ENCODE results near the gene C7orf33.
"Not testable (repeated sequence)": the region's sequence is repeated elsewhere in the genome, so short reads cannot be mapped to it uniquely, and the experiment has no call there.

The C7orf33 gene

GRCh38 chr7:148581624-148582023, 8.9 kb upstream of the C7orf33 start:
- DNase-seq: no peak

- DNase-seq: no peak
These were observed 6.3 kb upstream of the C7orf33 start for GRCh38 chr7:148584154-148584827.

GRCh38 chr7:148585399-148585798, 5.2 kb upstream of the C7orf33 start:
- no peak for DNase-seq

- DNase-seq: no peak
These were observed 3.5 kb upstream of the C7orf33 start for GRCh38 chr7:148587076-148587475.

GRCh38 chr7:148588168-148588567, 2.4 kb upstream of the C7orf33 start:
- no peak for DNase-seq

DNA sequence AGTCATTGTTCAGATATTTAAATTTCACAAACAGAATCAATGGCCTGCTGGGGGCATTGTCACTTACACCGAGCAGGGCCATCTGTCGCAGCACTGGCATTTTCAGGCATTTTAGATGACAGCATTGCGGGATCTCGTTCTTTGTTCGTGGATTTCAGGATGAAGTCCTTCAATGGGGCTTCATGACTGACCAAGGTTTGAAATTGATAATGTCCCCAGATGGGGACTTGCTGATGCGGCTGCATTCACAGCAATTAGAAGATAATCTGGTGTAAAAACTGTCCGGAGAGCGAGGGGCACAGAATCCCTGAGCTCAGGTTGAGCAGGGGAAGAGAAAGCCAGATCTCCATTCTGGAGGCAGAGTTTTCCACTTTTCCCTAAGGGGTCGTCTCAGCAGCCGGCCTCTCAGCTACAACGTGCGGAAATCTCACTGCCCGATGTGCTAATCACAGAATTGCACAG, 1.9 kb upstream of the C7orf33 start:
- DNase-seq: no peak

GRCh38 chr7:148589640-148590039, 926 bp upstream of the C7orf33 start:
- DNase-seq: no peak

DNA sequence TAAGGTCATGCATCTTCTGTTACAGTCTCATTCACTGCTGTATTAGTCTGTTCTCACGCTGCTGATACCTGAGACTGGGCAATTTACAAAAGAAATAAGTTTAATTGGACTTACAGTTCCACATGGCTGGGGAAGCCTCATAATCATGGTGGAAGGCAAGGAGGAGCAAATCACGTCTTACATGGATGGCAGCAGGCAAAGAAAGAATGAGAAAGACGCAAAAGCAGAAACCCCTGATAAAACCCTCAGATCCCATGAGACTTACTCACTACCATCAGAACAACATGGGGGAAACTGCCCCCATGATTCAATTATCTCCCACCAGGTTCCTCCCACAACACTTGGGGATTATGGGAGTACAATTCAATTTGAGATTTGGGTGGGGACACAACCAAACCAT, 5.8 kb downstream of the C7orf33 start:
- not testable (repeated sequence) for DNase-seq

GRCh38 chr7:148598351-148598750, 7.8 kb downstream of the C7orf33 start:
- DNase-seq: no peak

GRCh38 chr7:148605350-148605749, 14.8 kb downstream of the C7orf33 start:
- DNase-seq: no peak

DNA sequence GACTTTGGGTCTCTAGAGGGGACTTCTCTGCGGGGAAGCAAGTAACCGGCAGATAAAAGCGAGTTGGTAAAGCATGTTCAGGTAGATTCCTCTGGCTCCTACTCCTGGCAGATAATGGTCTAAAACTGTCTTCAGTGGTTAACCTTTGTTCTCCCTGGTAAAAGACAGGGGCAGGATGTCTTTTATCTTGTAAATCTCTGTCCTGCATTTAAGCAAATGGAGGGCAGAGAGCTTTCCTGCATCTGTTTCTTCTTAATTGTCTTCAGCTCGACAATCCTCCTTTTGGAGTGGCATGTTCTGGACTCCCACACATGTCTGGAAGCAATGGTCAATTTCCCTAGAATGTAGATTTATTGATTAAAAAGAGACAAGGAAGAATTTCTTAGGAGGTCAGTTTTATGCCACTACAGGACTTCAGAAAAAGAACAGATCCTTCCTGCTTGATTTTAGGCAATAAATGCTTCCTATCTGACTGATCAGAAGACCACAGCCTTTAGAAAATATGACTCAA, 16.6 kb downstream of the C7orf33 start:
- DNase-seq: no peak

DNA sequence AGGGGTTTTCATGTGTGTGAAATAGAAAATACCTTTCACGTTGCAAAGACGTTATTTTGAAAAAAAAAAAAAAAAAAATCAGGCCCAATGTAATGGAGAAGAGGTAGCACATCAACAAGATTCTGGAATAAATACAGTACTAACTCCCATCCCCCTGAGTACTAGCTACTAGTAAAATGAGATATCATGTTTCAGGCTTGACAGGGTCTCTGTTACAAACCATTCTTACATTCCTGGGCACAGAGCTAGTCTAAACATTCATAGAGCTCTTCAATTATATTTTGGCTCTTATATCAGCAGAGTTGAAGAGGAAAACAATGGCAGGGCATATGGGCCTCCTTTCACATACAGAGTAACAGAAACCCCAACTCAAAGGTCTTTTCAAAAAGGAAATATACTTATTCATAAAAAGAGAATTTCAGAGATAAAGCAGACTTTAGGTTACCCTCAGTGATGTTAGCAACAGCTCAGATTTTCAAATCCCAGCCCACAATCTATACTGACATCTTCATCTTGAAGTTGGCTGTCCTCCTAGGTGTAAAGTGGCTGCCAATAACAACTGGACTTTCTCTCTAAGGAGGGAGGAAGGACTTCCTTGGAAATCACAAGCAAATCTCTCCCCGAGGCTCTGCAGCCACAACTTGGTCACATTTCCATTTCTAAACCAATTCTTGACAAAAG, 18.6 kb downstream of the C7orf33 start:
- DNase-seq: no peak

- DNase-seq: peak; percentile 28
These were observed 21.1 kb downstream of the C7orf33 start for GRCh38 chr7:148611692-148612091.

GRCh38 chr7:148615085-148615730, 24.6 kb downstream of the C7orf33 start:
- no peak for DNase-seq

DNA sequence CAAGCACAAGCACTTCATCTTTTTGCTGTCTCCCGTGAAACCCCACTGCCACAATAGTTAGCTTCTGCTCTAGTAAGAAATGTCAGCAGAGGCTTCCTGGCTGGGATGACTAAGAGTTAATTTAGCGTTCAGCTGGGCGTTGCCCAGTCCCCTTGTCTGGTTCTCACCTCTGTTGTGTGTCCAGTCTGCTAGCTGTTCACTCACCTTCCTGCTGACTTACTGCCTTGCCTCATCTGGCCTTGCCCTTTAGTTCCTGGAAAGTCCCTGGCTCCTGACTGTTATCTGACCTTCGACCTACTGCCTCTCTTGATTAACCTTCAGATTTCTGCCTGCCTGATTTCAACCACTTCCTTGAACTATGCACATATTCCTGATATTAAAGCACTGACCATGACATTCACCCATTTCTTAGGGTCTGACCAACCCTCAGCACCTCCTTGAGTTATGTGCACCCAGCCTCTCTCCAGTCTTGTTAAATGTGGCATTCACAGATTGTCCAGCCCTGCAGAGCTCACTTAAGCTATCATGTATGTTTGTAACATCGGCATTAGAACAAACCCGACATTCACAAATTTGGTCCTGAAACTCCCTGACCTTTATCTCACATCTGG, 30.3 kb downstream of the C7orf33 start:
- no peak for DNase-seq

- DNase-seq: no peak
These were observed 31.0 kb downstream of the C7orf33 start for GRCh38 chr7:148621563-148621962.

GRCh38 chr7:148622887-148623585, 32.5 kb downstream of the C7orf33 start:
- DNase-seq: peak; percentile 28

DNA sequence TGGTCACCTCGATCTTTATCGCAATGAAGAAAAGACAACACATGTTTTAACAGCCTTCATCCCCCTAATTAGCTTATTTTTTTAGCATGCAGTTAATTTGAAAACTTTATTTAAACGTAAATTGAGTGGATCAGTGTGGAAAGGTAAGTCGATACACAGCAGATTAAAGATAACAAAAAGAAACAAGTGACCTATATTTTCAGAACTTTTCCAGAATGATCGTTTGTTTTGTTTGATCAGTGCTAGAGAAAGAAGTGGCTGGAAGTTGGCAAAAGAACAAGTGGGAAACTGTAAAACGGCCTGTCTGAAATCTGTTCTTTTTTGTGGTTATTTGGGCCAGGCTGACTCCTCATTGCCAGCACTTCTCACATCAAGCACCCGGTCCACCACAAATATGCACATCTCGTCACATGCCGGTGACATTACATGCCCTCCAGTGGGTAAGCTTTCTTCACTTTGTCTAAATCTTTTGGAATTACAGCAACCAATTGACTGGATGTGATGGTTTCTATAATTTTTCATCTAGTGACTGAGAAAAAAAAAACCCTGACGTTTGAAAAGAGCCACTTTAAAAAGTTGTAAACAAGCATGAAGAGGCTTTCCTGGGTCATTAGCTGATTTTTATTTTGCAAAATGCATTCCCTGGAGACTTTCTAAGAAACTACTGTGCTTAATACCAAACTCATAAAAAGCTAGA, 33.2 kb downstream of the C7orf33 start:
- DNase-seq: no peak

DNA sequence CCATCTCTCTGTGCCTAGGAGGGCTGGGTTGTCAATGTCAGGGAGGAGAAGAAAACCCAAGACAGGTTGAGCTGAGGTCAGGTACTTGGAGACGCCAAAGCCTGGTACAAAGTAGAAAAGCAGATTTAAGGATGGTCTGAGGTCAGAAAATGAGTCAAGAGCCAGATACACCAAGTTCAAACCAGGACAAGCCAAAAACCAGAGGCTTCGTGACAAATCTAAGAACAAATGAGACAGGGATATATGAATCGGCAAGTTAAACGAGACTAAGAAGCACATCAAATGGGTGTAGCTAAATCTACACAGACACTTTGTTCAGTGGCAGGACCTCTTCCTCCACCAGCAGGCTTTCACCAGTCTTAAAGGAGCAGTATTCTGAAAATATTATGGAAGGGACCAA, 34.2 kb downstream of the C7orf33 start:
- no peak for DNase-seq

DNA sequence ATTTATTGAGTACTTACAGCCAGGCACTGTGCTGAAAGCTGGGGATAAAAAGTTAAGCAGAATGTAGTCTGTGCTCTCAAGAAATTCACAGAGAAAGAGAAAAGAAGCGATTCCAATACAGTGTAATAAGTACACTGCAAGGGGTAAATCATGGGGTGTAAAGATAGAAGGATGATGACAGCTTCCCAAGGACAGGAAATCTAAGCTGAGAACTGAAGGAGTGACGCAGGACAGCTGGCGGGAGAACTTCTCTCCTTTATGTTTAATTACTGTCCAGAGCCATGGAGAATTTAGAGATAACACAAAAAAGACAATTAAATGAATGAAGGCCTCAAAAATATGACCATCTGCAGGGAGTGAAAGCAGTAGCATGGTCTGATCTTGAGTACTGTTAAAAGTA, 34.8 kb downstream of the C7orf33 start:
- DNase-seq: no peak

- no peak for DNase-seq
These were observed 36.3 kb downstream of the C7orf33 start for GRCh38 chr7:148626828-148627227.

- DNase-seq: no peak
These were observed 37.4 kb downstream of the C7orf33 start for GRCh38 chr7:148628011-148628410.
